Calu3 (cell line): Measurements from ENCODE around the gene RGCC. TPM values are rescaled to one million over a fixed set of nuclear protein-coding genes. Genes with fewer than 3 reads are reported as not detected.

ENCODE experiments used
- BruUV-seq: library from RNA; stranded (reverse); fragments of 400-500 nt; replicated peaks from 2 replicates; lab custom pipeline; 2021; lab: Mats Ljungman, UMichigan
- CTCF ChIA-PET: fragments of 300-600 bp; sonication (Branson Sonifier 250); formaldehyde crosslinking; loops from one replicate; lab custom pipeline; 2022; ENCODE audit warnings: antibody characterized with exemption; lab: Charles Lee
- DNase-seq: peaks from one replicate; pipeline ENCODE4 v3.0.0; 2022
- H3K27ac Mint-ChIP-seq: one replicate; pipeline ENCODE4 v1.8.0; 2022; ENCODE audit warnings: mixed read lengths; ENCODE audit not compliant: unreplicated experiment
- H3K27me3 Mint-ChIP-seq: one replicate; pipeline ENCODE4 v1.8.0; 2022; ENCODE audit warnings: mixed read lengths; ENCODE audit not compliant: unreplicated experiment
- H3K36me3 Mint-ChIP-seq: one replicate; pipeline ENCODE4 v1.8.0; 2022; ENCODE audit warnings: mild to moderate bottlenecking, moderate library complexity, mixed read lengths; ENCODE audit not compliant: insufficient read depth, unreplicated experiment
- H3K4me1 Mint-ChIP-seq: one replicate; pipeline ENCODE4 v1.8.0; 2022; ENCODE audit warnings: mild to moderate bottlenecking, low read depth, mixed read lengths; ENCODE audit not compliant: unreplicated experiment
- H3K4me3 Mint-ChIP-seq: one replicate; pipeline ENCODE4 v1.8.0; 2022; ENCODE audit warnings: mild to moderate bottlenecking, low read depth, moderate library complexity, mixed read lengths; ENCODE audit not compliant: unreplicated experiment
- H3K9me3 Mint-ChIP-seq: one replicate; pipeline ENCODE4 v1.8.0; 2022; ENCODE audit warnings: low read depth, mixed read lengths; ENCODE audit not compliant: unreplicated experiment
- intact Hi-C: fragments of 100-400 bp; cut with micrococcal nuclease; formaldehyde crosslinking; loops from one replicate; pipeline ENCODE4 v1.10.0; 2022; ENCODE audit not compliant: unreplicated experiment
- total RNA-seq: library from RNA; stranded (reverse); gene quantifications from 2 replicates; pipeline ENCODE4 v1.2.3, GENCODE V29; 2022
- TF ChIP-seq, protein P1 (sequence below): fragments of 200-600 bp; IDR thresholded peaks from one replicate; pipeline ENCODE4 v1.8.0; 2022; ENCODE audit warnings: antibody characterized with exemption; ENCODE audit not compliant: unreplicated experiment

The RGCC gene
- total RNA-seq, 1 experiment from 2014 or later, result 1.7 TPM

DNA sequence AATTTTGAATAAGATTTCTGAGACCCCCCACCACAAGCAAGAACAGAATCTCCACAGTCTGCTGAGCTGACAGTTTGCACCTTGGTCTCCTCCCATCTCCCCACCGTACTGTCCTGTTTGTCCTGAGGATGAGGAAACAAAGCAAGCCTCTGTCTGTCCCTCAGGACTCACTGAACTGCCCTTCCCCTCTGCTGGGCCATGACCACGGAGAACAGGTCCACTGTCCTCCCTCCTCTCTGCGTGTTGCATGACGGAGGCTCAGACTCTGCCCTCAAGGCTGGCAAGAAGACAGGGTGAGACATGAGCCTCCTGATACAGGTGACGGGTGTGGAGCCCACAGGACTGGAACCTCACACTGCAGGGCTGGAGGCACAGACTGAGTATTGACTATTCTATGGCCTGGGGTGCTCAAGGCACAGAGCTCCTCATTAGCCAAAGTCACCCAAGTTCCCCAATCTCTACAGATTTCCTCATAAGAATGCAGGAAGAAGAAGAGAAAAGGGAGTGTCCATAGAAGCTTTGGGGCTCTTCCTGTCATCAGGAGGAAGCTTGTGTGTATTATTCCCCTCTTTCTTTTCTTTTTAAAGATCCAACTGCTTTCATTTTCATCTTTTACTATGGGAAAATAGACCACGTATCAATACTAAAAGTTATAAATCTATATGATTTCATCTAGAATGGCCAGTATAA lies 22.4 kb upstream of the RGCC start:
- CTCF ChIA-PET, result no interaction called here
- H3K4me3 Mint-ChIP-seq, result no peak overlapping the region

DNA sequence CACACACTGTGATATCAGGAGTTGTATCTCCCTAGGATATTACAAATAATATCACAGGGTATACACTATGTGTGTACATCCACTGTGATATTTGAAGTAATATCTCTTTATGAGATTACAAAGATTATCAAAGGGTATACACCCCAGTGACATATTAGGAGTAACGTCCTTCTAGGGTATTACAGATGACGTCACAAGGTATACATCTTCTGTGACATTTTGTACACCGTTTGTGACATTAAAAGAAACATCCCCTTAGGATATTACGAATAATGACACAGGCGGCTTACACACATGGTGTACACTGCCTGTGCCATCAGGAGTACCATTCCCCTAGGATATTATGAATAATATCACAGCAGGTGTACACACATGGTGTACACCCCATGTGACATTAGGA lies 13.4 kb upstream of the RGCC start:
- intact Hi-C loops, result no loop called here
- no peak for DNase-seq
- H3K4me3 Mint-ChIP-seq, result no peak overlapping the region
- TF ChIP-seq, protein P1, sequence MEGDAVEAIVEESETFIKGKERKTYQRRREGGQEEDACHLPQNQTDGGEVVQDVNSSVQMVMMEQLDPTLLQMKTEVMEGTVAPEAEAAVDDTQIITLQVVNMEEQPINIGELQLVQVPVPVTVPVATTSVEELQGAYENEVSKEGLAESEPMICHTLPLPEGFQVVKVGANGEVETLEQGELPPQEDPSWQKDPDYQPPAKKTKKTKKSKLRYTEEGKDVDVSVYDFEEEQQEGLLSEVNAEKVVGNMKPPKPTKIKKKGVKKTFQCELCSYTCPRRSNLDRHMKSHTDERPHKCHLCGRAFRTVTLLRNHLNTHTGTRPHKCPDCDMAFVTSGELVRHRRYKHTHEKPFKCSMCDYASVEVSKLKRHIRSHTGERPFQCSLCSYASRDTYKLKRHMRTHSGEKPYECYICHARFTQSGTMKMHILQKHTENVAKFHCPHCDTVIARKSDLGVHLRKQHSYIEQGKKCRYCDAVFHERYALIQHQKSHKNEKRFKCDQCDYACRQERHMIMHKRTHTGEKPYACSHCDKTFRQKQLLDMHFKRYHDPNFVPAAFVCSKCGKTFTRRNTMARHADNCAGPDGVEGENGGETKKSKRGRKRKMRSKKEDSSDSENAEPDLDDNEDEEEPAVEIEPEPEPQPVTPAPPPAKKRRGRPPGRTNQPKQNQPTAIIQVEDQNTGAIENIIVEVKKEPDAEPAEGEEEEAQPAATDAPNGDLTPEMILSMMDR, result no peak
- peaks cover 15% of the 10 kb centered on the region for H3K27me3 Mint-ChIP-seq
- H3K36me3 Mint-ChIP-seq, result no peaks in the 10 kb centered on the region
- no TSS peak for BruUV-seq
- H3K4me1 Mint-ChIP-seq, result no peaks in the 10 kb centered on the region
- H3K9me3 Mint-ChIP-seq, result no peaks in the 10 kb centered on the region
- no peak overlapping the region for H3K27ac Mint-ChIP-seq
- CTCF ChIA-PET, result no interaction called here

More for the DNA sequence above, 22.4 kb upstream of the RGCC start:
- H3K27ac Mint-ChIP-seq, result no peak overlapping the region
- TF ChIP-seq, protein P1, result no peak
- peaks cover 6% of the 10 kb centered on the region for H3K27me3 Mint-ChIP-seq
- DNase-seq, result no peak
- no TSS peak for BruUV-seq
- no peaks in the 10 kb centered on the region for H3K36me3 Mint-ChIP-seq
- H3K9me3 Mint-ChIP-seq, result peaks cover 4% of the 10 kb centered on the region
- H3K4me1 Mint-ChIP-seq, result no peaks in the 10 kb centered on the region
- intact Hi-C loops, result no loop called here

DNA sequence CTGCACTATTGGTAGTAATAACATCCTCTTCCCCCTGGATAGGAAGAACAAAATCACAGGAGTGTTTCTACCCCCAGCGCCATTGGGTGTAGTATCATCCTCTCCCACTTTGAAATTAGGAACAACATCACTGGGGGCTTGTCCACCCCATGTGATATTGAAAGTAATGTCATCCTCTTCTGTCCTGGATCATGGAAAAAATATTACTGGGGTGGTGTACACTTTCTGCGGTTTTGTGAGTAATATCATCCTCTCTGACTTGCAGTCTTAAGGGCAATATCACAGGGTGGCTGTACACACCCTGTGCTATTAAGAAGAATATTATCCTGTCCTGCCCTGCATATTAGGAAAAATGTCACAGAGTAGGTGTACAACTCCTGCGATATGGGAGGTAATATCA lies 4.9 kb upstream of the RGCC start:
- CTCF ChIA-PET, result no interaction called here
- intact Hi-C loops, result no loop called here
- Mint-ChIP-seq H3K9me3 (no peaks in the 10 kb centered on the region), H3K4me1 (no peaks in the 10 kb centered on the region), H3K27ac (no peak overlapping the region), H3K4me3 (no peak overlapping the region), H3K36me3 (peaks cover 4% of the 10 kb centered on the region), H3K27me3 (no peaks in the 10 kb centered on the region)
- no TSS peak for BruUV-seq
- DNase-seq, result no peak
- TF ChIP-seq, protein P1, result no peak

DNA sequence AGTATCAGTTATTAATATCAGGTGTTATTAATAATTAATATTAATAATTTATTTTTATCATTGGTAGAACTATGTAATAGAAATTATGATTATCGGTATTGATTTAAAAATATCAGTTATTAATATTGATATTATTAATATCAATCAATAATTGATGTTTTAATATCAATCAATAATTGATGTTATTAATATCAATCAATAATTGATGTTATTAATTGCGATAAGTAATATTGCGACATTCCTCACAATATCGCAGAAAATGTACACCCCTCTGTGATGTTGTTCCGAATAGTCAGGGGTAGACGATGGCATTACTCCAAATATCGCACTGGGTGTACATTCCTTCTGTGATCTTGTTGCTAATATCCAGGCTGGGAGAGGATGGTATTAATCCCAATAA lies 3.7 kb upstream of the RGCC start:
- no TSS peak for BruUV-seq
- no peaks in the 10 kb centered on the region for H3K27me3 Mint-ChIP-seq
- CTCF ChIA-PET, result no interaction called here
- no peak overlapping the region for H3K4me3 Mint-ChIP-seq
- no peak overlapping the region for H3K27ac Mint-ChIP-seq
- no peak for DNase-seq
- no peaks in the 10 kb centered on the region for H3K9me3 Mint-ChIP-seq
- H3K4me1 Mint-ChIP-seq, result no peaks in the 10 kb centered on the region
- intact Hi-C loops, result no loop called here
- peaks cover 9% of the 10 kb centered on the region for H3K36me3 Mint-ChIP-seq
- TF ChIP-seq, protein P1, result no peak
